H1 (cell line): ENCODE measurements around the gene COL4A2. TPM values are rescaled to one million over a fixed set of nuclear protein-coding genes. Genes with fewer than 3 reads are reported as not detected.

Experiments
- CTCF ChIA-PET: fragments of 300-600 bp; sonication (Branson Sonifier 250); formaldehyde crosslinking; loops from one replicate; lab custom pipeline; 2021; ENCODE audit not compliant: partially characterized antibody; lab: Charles Lee
- POLR2A ChIA-PET: fragments of 300-600 bp; sonication (Branson Sonifier 250); formaldehyde crosslinking; loops from one replicate; lab custom pipeline; 2021; ENCODE audit warnings: inconsistent platforms; ENCODE audit not compliant: partially characterized antibody; lab: Charles Lee
- DNase-seq, 2 experiments: peaks; one replicate each; pipeline versions ENCODE4 v3.0.0 to v3.0.0-alpha.2; 2010 to 2022; ENCODE audit warnings: low spot score in 2 of 2, low read depth in 1 of 2, mixed read lengths in 1 of 2
- FAIRE-seq: peaks from 2 replicates; lab custom pipeline; 2011; peaks lifted over from hg19 to GRCh38; lab: Jason Lieb, UNC
- H2AFZ ChIP-seq: 2 replicates; pipeline ENCODE4 v1.8.1; 2012; ENCODE audit warnings: low read length, inconsistent platforms
- H2AK5ac ChIP-seq: 2 replicates; pipeline ENCODE4 v1.6.1; 2013; ENCODE audit warnings: low read depth, low read length
- H2BK120ac ChIP-seq: replicated peaks from 2 replicates; pipeline ENCODE3; 2013; ENCODE audit warnings: low read depth, low read length, inconsistent platforms
- H2BK12ac ChIP-seq: 2 replicates; pipeline ENCODE4 v1.6.1; 2013; ENCODE audit warnings: low read depth, low read length
- H2BK15ac ChIP-seq: 2 replicates; pipeline ENCODE4 v1.6.1; 2013; ENCODE audit warnings: low read length
- H2BK20ac ChIP-seq: 2 replicates; pipeline ENCODE4 v1.6.1; 2013; ENCODE audit warnings: low read length
- H2BK5ac ChIP-seq: 2 replicates; pipeline ENCODE4 v1.6.1; 2013; ENCODE audit warnings: low read depth, low read length
- H3K14ac ChIP-seq: 2 replicates; pipeline ENCODE4 v1.6.1; 2013; ENCODE audit warnings: inconsistent platforms; ENCODE audit not compliant: insufficient read length
- H3K18ac ChIP-seq: 2 replicates; pipeline ENCODE4 v1.6.1; 2013; ENCODE audit warnings: low read length; ENCODE audit errors: extremely low read depth
- H3K23ac ChIP-seq: 2 replicates; pipeline ENCODE4 v1.6.1; 2013; ENCODE audit warnings: inconsistent platforms; ENCODE audit not compliant: insufficient read length
- H3K23me2 ChIP-seq: 2 replicates; pipeline ENCODE4 v1.6.1; 2013; ENCODE audit warnings: low read depth, low read length
- H3K27ac ChIP-seq: 2 replicates; pipeline ENCODE4 v1.6.1; 2011; ENCODE audit warnings: low read depth, low read length, inconsistent platforms
- H3K27me3 ChIP-seq, 4 experiments: replicated peaks in 1 of 4; 1 replicate in 1 of 4; 2 replicates in 3 of 4; pipeline versions ENCODE4 v1.6.1 to v1.8.1; 2011 to 2013; ENCODE audit warnings: low read length in 3 of 4, mild to moderate bottlenecking in 3 of 4, inconsistent platforms in 2 of 4, mixed read lengths in 2 of 4, moderate library complexity in 1 of 4; ENCODE audit not compliant: control insufficient read depth in 3 of 4, insufficient read depth in 3 of 4; ENCODE audit errors: extremely low read depth in 1 of 4
- H3K36me3 ChIP-seq, 4 experiments: 2 replicates each; pipeline versions ENCODE4 v1.6.1 to v1.8.1; 2011 to 2013; ENCODE audit warnings: mild to moderate bottlenecking in 4 of 4, low read length in 3 of 4, moderate library complexity in 2 of 4, control low read depth in 1 of 4, inconsistent platforms in 1 of 4; ENCODE audit not compliant: insufficient read depth in 4 of 4, control insufficient read depth in 2 of 4
- H3K4ac ChIP-seq: replicated peaks from 2 replicates; pipeline ENCODE3; 2013; ENCODE audit warnings: low read length, low read depth, mixed read lengths, inconsistent platforms; ENCODE audit not compliant: insufficient read length
- H3K4me1 ChIP-seq, 4 experiments: replicated peaks in 1 of 4; 1 replicate in 1 of 4; 2 replicates in 3 of 4; pipeline versions ENCODE4 v1.6.1 to v1.8.1; 2011 to 2013; ENCODE audit warnings: low read length in 3 of 4, inconsistent platforms in 2 of 4, mixed read lengths in 1 of 4; ENCODE audit not compliant: insufficient read depth in 4 of 4, control insufficient read depth in 3 of 4
- H3K4me2 ChIP-seq, 2 experiments: 2 replicates each; pipeline versions ENCODE4 v1.6.1 to v1.8.1; 2011 to 2013; ENCODE audit warnings: low read depth in 2 of 2, low read length in 2 of 2, control low read depth in 1 of 2, inconsistent platforms in 1 of 2, mild to moderate bottlenecking in 1 of 2; ENCODE audit not compliant: insufficient read depth in 1 of 2
- H3K4me3 ChIP-seq, 4 experiments: fragments of 200-600, 300-600 bp in 1 of 4; sonication (generic), shearing (Covaris generic), sonication (Bioruptor Twin) in 1 of 4; 2 replicates each; pipeline versions ENCODE4 v1.5.1 to v1.8.1; 2011 to 2016; ENCODE audit warnings: low read length in 4 of 4, low read depth in 3 of 4, control low read depth in 2 of 4, inconsistent platforms in 2 of 4, mild to moderate bottlenecking in 2 of 4, mixed read lengths in 1 of 4, moderate library complexity in 1 of 4; ENCODE audit not compliant: insufficient read depth in 2 of 4; ENCODE audit errors: extremely low read depth in 1 of 4
- H3K56ac ChIP-seq: replicated peaks from 2 replicates; pipeline ENCODE3; 2013; ENCODE audit warnings: low read depth, mild to moderate bottlenecking, mixed read lengths, low read length, inconsistent platforms; ENCODE audit not compliant: insufficient read length
- H3K79me1 ChIP-seq: 2 replicates; pipeline ENCODE4 v1.6.1; 2013; ENCODE audit warnings: low read depth, low read length, control low read depth
- H3K79me2 ChIP-seq, 2 experiments: 2 replicates each; pipeline versions ENCODE4 v1.6.1 to v1.8.1; 2012 to 2013; ENCODE audit warnings: low read length in 2 of 2, mild to moderate bottlenecking in 2 of 2, inconsistent platforms in 1 of 2; ENCODE audit not compliant: insufficient read depth in 2 of 2, control insufficient read depth in 1 of 2
- H3K9ac ChIP-seq, 4 experiments: replicated peaks in 1 of 4; 1 replicate in 1 of 4; 2 replicates in 3 of 4; pipeline versions ENCODE4 v1.6.1 to v1.8.1; 2011 to 2013; ENCODE audit warnings: low read depth in 3 of 4, low read length in 3 of 4, control low read depth in 2 of 4, mild to moderate bottlenecking in 2 of 4, moderate library complexity in 2 of 4, inconsistent platforms in 1 of 4; ENCODE audit errors: extremely low read depth in 1 of 4
- H3K9me3 ChIP-seq, 2 experiments: 2 replicates each; pipeline versions ENCODE4 v1.6.1 to v1.8.1; 2012 to 2013; ENCODE audit warnings: mild to moderate bottlenecking in 2 of 2, moderate library complexity in 2 of 2, control low read depth in 1 of 2, inconsistent platforms in 1 of 2, low read depth in 1 of 2, low read length in 1 of 2, mixed read lengths in 1 of 2; ENCODE audit not compliant: insufficient read depth in 2 of 2
- H4K20me1 ChIP-seq, 2 experiments: replicated peaks in 1 of 2; 2 replicates each; pipeline versions ENCODE3 to v1.8.1; 2011 to 2013; ENCODE audit warnings: inconsistent platforms in 2 of 2, low read length in 2 of 2, mild to moderate bottlenecking in 1 of 2; ENCODE audit not compliant: insufficient read depth in 2 of 2, control insufficient read depth in 1 of 2
- H4K5ac ChIP-seq: 2 replicates; pipeline ENCODE4 v1.6.1; 2013; ENCODE audit warnings: low read length, low read depth, mixed read lengths, inconsistent platforms; ENCODE audit not compliant: insufficient read length
- H4K8ac ChIP-seq: 2 replicates; pipeline ENCODE4 v1.8.0; 2013; ENCODE audit warnings: mild to moderate bottlenecking, moderate library complexity, low read length, inconsistent platforms; ENCODE audit not compliant: insufficient read depth; ENCODE audit errors: extremely low read depth
- H4K91ac ChIP-seq: replicated peaks from 2 replicates; pipeline ENCODE3; 2013; ENCODE audit warnings: low read length, mixed read lengths, inconsistent platforms; ENCODE audit not compliant: insufficient read length
- JUND ChIP-seq: IDR thresholded peaks from 2 replicates; pipeline ENCODE4 v1.6.1; 2011; ENCODE audit warnings: mild to moderate bottlenecking, improper control_type of control experiment, low read length
- KDM4A ChIP-seq: IDR thresholded peaks from one replicate; pipeline ENCODE4 v1.7.1; 2012; ENCODE audit warnings: low read depth, mild to moderate bottlenecking, moderate library complexity, low read length, inconsistent platforms; ENCODE audit not compliant: severe bottlenecking
- SAP30 ChIP-seq: fragments of 300-600 bp; sonication (generic); IDR thresholded peaks from 2 replicates; pipeline ENCODE4 v1.7.1; 2012; ENCODE audit warnings: low read length, moderate library complexity, mild to moderate bottlenecking, inconsistent platforms; ENCODE audit not compliant: insufficient read depth, insufficient replicate concordance
- TAF7 ChIP-seq: optimal IDR thresholded peaks from 2 replicates; pipeline ENCODE3; 2011; ENCODE audit warnings: low read depth, mild to moderate bottlenecking, inconsistent platforms, low read length, moderate library complexity, borderline replicate concordance
- TCF12 ChIP-seq: IDR thresholded peaks from 2 replicates; pipeline ENCODE4 v1.6.1; 2011; ENCODE audit warnings: low read depth, mild to moderate bottlenecking, low read length
- whole genome bisulfite sequencing, 2 experiments: shearing (Covaris generic) in 1 of 2; methylation state at CpG; one replicate each; pipeline versions ENCODE4 v1.1.6 to v1.1.7; 2013 to 2015; ENCODE audit warnings: low lambda C conversion rate in 2 of 2, mixed read lengths in 2 of 2, inconsistent platforms in 1 of 2, low coverage in 1 of 2, missing lambda C conversion rate in 1 of 2; ENCODE audit not compliant: insufficient replicate concordance in 2 of 2, insufficient coverage in 1 of 2, insufficient read length in 1 of 2; ENCODE audit errors: extremely low coverage in 1 of 2, missing lambda C conversion rate in 1 of 2; 5-methylcytosine and 5-hydroxymethylcytosine counted together
- polyA plus RNA-seq, 7 experiments: library from polyadenylated mRNA; depleted of rRNA in 3 of 7; stranded (reverse) in 5 of 7; unstranded in 2 of 7; fragments of >200 nt in 5 of 7; fragments of 200-250 nt in 2 of 7; gene quantifications; 1 replicate in 5 of 7; 2 replicates in 1 of 7; 4 replicates in 1 of 7; pipeline versions ENCODE4 v1.2.1 to v1.2.3, GENCODE V29; 2011 to 2013; ENCODE audit warnings: missing spikeins in 2 of 7, mixed read lengths in 2 of 7
- total RNA-seq: library from RNA; stranded (reverse); fragmentation: NEBNext Ultra II Directional; extraction: Animal tissue kit (Norgen Biotek cat#: 25700); gene quantifications from 2 replicates; pipeline ENCODE4 v1.2.1, GENCODE V29; 2021

The COL4A2 gene
- total and polyA plus RNA-seq, 2 of the 8 experiments (the other 6 are each of a cell fraction or from before 2014, with no cell fraction given) = 80.4 to 87.3 TPM

GRCh38 chr13:110405597-110406450 is 98.7 kb downstream of the COL4A2 start:
- no peak overlapping the region for H3K23ac ChIP-seq
- no peak overlapping the region for H2BK20ac ChIP-seq
- no peaks in the 10 kb centered on the region; a peak in 1 of 8 replicates for H3K36me3 ChIP-seq
- no peak overlapping the region for H2AK5ac ChIP-seq
- H3K9me3 ChIP-seq = no peaks in the 10 kb centered on the region
- H4K5ac ChIP-seq = no peak overlapping the region
- no peak overlapping the region for H3K56ac ChIP-seq
- H3K79me2 ChIP-seq = no peaks in the 10 kb centered on the region
- H3K18ac ChIP-seq = peak overlapping the region; percentile 21; the same call in 1 of the 2 replicates
- no peak overlapping the region for H2BK5ac ChIP-seq
- H2AFZ ChIP-seq = no peak overlapping the region
- FAIRE-seq (no peak), DNase-seq (no peak)
- no peak overlapping the region for H2BK12ac ChIP-seq
- no peak overlapping the region for H3K14ac ChIP-seq
- no peak overlapping the region for H4K8ac ChIP-seq
- ChIA-PET CTCF (interaction anchor here (0.6 to 1.2 kb wide), 7 partner anchors 18 to 292 kb away, joined by 3 read pairs; no protein-coding TSS in a partner anchor), POLR2A (interaction anchor here (2.2 kb wide), 1 partner anchor 98 kb away, joined by 6 read pairs; the partner anchor contains the start of genes COL4A1 and COL4A2)
- H2BK15ac ChIP-seq = 0 out of 2 replicates have a peak overlapping the region, but pooled peaks have one; percentile 21
- no peak overlapping the region for H3K27ac ChIP-seq
- no peak overlapping the region for H2BK120ac ChIP-seq
- H3K27me3 ChIP-seq = no peaks in the 10 kb centered on the region
- H3K9ac ChIP-seq = no peak overlapping the region
- H3K4me2 ChIP-seq = no peak overlapping the region
- H3K23me2 ChIP-seq = no peaks in the 10 kb centered on the region; the same call in 1 of the 2 replicates
- H4K20me1 ChIP-seq = peaks cover 0 to 2% of the 10 kb centered on the region in 2 experiments
- H3K79me1 ChIP-seq = no peaks in the 10 kb centered on the region
- no peak overlapping the region for H4K91ac ChIP-seq
- no peak overlapping the region for H3K4me3 ChIP-seq
- 90% methylated on average over 12 of the region's 12 CpGs; no CpG with 5 or more reads in 1 of the 2 experiments for WGBS, 2 experiments
- peaks cover 0 to 6% (median 4%) of the 10 kb centered on the region in 4 experiments; a peak in 3 of 7 replicates for H3K4me1 ChIP-seq
- H3K4ac ChIP-seq = no peak overlapping the region
- TF ChIP-seq TCF12 (no peak), TAF7 (no peak), SAP30 (no peak), KDM4A (no peak), JUND (no peak)
- TF ChIP-seq, all 59 proteins: peak for 0
